Activated T-cell treated with anti-CD3 and anti-CD28 coated beads for 48 hours (primary cell): ENCODE data around the gene ARHGDIA.
A peak's percentile ranks its signal among the peaks of the same experiment; 100 is the strongest.
"Not testable (repeated sequence)": the region's sequence is repeated elsewhere in the genome, so short reads cannot be mapped to it uniquely, and the experiment has no call there.

Experiments used
- DNase-seq: peaks from one replicate; pipeline ENCODE4 v3.0.0-alpha.2; 2020; ENCODE audit warnings: low read depth

Gene ARHGDIA

DNA sequence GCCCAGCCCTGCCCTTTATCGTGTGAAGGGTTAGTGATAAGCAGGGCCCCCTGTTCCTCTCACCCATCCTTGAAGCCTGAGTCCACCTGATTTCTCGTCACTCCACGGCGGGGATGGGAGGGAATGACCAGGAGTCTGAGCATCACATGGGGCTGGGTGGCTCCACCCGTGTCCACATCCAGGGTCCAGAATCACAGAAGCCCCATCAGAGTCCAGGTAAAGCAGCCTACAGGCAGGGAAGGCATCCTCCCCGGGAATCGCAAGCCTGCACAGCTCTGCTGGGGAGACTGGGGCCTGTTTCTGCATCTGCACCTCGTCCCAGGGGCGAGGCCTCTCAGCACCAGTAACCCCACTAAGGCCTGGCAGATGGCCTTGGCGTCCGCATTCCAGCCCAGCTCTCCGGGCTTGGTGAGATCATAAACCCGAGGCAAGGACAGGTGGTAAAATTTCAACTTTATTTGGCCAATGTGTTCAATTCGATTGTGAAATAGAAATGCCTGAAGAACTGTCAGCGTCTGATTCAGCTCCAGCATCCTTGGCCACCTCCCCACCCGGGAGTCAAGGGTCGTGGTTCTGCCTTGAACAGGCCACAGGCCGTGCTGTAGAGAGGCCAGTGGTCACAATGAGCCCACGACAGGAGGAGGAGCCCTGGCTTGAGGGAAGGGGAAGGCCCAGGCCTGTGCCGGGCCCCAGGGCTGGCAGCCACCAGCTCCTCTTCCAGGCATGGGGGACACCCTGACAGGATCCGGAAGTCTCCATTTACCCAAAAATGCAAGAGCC is 28.2 kb downstream of the ARHGDIA start:
- DNase-seq: no peak

DNA sequence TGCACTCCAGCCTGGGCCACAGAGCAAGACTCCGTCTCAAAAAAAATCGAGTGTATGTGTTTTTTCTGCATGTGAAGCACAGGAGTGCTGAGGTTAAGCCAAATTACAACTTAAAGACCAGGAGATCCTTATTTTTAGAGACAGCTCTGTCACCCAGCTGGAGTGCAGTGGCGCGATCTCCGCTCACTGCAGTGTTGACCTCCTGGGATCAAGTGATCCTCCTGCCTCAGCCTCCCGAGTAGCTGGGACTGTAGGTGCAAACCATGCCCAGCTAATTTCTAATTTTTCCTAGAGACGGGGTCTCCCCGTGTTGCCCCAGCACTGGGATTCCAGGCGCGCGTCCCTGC is 28.8 kb downstream of the ARHGDIA start:
- DNase-seq: no peak

DNA sequence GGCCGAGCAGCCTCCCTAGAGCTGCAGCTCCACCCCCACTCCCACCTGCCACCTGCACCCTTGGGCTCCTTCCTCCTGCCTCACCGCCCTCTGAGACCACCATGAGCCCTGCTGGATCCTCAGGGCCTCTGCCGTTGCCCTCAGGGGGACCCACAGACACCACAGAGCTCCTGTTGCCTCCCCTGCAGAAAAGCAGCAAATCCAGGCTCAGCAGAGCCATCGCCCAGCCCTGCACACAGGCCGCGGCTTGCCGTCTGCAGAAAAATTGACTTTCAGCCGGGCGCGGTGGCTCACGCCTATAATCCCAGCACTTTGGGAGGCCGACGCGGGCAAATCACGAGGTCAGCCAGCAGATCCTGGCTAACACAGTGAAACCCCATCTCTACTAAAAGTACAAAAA is 29.3 kb downstream of the ARHGDIA start:
- DNase-seq: no peak

- DNase-seq: no peak
Measured at GRCh38 chr17:81840826-81841778, 30.0 kb downstream of the ARHGDIA start.

DNA sequence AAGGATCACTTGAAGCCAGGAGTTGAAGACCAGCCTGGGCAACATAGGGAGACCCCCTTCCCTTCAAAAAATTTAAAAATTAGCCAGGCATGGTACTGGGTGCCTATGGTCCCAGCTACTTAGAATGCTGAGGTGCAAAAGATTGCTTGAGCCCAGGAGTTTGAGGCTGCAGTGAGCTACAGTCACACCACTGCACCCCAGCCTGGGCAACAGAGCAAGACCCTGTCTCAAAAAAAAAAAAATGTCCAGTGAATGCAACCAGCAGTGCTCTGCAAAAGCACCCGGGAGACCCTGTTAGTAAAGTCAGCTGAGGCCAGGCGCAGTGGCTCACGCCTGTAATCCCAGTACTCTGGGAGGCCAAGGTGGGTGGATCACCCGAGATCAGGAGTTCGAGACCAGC is 31.1 kb downstream of the ARHGDIA start:
- not testable (repeated sequence) for DNase-seq

GRCh38 chr17:81839301-81839700 is 31.8 kb downstream of the ARHGDIA start:
- no peak for DNase-seq

DNA sequence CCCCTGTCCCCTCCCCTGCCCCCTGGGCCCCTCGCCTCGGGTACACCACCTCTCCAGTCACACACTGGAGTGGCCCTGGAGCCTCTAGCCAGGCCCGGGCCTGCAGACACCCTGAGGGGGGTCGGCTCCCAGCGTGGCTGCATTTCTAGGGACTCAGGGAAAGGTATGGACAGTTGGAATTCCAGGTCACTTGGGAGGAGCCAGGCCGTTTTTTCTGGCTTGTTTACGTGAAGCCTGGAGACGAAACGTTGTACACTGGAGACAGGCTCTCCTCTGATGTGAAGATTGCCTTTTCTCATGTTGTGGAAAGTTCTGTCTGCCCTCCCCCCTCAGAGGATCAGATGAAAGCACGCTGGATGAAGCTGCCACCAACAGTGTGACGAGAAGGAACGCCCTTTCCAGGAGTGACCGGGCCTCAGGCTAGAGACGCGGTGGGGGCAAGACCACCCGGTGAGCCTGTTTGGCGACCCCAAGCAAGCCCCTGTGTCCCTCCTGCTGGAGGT is 32.3 kb downstream of the ARHGDIA start:
- no peak for DNase-seq

GRCh38 chr17:81837641-81838040 is 33.5 kb downstream of the ARHGDIA start:
- DNase-seq: no peak

GRCh38 chr17:81834831-81835267 is 36.3 kb downstream of the ARHGDIA start, which contains the start of gene PPP1R27:
Gene PPP1R27 (minus strand): TSS chr17:81835050. CDS start chr17:81834953, 97 bp downstream.
- no peak for DNase-seq

DNA sequence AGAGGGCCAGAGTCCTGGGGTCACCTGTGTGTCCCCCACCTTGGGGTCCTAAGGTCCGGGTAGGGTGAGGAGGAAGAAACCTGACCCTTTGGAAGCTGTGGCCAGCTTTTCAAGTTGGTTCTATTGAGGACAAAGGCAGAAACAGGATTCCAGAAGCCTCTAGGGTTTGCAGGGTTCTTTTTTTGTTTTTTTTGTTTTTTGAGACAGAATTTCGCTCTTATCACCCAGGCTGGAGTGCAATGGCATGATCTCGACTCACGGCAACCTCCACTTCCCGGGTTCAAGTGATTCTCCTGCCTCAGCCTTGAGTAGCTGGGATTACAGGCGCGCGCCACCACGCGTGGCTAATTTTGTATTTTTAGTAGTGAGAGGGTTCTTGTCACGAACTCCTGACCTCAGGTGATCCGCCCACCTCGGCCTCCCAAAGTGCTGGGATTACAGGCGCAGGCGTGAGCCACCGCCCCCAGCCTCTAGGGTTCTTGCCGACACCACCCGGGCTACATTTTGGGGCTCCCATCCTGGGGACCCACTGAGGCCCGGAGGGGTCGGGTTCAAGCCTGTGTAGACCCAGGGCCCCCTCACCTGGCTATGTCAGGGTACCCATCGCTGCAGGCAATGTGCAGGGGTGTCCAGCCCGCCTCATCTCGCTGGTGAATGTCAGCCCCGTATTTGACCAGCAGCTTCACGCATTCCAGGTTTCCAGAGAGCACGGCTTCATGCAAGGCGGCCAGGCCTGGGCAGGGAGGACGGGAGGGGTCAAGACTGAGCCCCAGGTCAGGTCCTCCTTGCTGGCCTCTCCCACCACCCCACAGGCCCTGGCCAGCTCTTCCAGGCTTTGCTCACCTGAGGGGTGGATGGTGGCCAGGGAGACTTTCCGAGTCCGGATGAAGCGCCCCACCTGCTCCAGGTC is 37.0 kb downstream of the ARHGDIA start:
- no peak for DNase-seq

GRCh38 chr17:81833160-81833920 is 37.8 kb downstream of the ARHGDIA start, which contains the start of gene MCRIP1:
Gene MCRIP1 (minus strand): TSS chr17:81833291. CDS start chr17:81824506, 8,785 bp downstream.
- peak; percentile 98 for DNase-seq

DNA sequence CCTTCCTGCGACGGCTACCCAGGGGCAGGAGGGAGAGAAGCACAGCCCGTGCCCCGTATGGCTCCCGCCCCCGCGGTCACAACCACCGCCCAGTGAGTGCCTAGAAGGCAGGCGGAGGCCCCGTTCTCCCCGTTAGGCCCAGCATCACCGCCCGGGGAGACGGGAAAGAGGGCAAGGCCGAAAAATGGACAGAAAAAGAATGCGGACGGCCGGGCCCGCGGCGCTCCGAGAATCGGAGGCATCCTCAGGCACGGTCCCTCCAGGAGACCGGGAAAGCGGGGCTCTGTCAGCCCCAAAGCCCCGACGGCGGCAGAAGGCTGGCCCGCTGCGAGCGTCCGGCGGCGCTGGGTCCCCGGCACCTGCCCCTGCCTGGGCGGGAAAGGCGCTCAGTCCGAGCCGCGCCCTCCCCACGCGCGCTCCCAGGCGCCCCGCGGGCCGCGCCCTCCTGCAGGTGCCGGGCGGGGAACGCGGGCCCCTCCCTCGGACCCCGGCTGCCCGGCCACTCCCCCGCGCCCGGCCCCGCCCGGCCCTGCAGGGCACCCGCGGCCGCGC is 38.5 kb downstream of the ARHGDIA start:
- DNase-seq: peak; percentile 50

DNA sequence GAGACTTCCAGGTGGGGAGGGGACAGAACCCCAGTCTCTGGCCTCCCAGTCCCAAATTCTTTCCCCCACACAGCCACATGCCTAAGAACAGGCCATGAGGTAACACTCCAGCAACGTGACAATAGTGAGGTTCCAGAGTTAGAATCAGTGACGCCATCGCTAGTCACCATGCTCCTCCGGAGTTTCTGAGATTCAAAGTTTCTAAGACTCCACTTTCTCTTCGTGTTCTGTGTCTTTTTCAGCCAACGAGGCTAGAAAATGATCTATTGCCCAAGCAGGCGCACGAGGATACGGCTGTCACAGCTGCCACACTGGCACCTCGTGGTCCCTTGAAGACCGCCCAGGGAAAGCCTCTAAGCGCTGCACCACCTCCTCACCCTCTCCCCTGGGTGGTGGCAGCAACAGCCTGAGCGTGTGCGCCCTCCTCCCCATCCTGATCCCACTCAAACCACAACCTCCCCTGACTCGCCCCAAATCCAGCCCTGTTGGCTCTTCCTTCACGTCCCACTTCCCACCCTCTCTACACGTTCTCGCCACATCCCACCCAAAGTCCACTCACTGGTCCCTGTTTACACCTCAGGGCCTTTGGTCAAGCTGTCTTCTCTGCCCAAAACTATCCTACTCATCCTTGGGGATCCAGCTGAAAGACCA is 39.1 kb downstream of the ARHGDIA start:
- DNase-seq: peak; percentile 51

DNA sequence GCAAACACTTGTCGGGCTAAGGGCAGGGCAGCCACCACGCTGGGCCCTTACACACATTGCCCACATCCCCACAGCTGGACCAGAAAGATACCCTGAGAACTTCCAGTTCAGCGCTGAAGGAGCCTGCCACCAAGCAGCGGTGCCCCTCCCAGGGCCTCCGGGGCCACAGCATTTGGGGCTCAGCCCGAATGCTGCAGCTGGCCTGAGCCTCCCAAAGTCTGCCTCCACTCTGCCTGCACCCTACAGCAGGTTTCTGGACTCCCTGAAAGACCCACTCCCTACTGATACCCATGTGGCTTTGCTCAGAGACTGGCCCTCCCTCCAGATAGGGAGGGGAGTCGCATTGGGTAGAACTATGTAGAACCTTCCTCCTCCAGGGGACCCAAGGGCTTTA is 39.6 kb downstream of the ARHGDIA start:
- DNase-seq: no peak

- no peak for DNase-seq
Measured at GRCh38 chr17:81829858-81830257, 41.3 kb downstream of the ARHGDIA start.

DNA sequence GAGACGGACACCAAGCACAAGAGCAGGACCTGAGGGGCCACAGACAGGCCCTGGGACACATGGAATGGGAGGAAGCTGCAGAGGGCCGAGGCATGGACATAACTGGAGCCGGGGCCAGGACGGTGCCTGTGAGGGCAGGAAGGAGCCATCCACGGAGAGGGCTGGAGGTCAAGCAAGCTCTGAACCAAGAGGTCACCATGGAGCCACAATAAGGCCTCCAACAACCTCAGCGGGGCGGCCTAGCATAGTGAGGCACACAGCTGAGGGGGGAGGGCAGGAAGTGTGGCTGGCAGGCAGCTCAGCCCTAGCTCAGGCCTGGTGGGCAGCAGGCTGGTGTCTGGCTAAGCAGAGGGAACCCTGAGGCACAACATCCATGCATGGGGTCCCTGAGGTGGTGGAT is 42.5 kb downstream of the ARHGDIA start:
- no peak for DNase-seq

GRCh38 chr17:81825841-81826466 is 45.2 kb downstream of the ARHGDIA start:
- no peak for DNase-seq

GRCh38 chr17:81824595-81824994 is 46.5 kb downstream of the ARHGDIA start:
- no peak for DNase-seq

- DNase-seq: no peak
Measured at GRCh38 chr17:81823820-81824550, 47.2 kb downstream of the ARHGDIA start.
